H1 (cell line): ENCODE measurements around the gene LRRC49. TPM values are rescaled to one million over a fixed set of nuclear protein-coding genes. Genes with fewer than 3 reads are reported as not detected.

ENCODE experiments used
- NRF1 ChIP-seq: IDR thresholded peaks from 2 replicates; pipeline ENCODE4 v1.6.1; 2011; ENCODE audit warnings: mild to moderate bottlenecking, low read depth, low read length, improper control_type of control experiment
- polyA plus RNA-seq, 7 experiments: library from polyadenylated mRNA; depleted of rRNA in 3 of 7; stranded (reverse) in 5 of 7; unstranded in 2 of 7; fragments of >200 nt in 5 of 7; fragments of 200-250 nt in 2 of 7; gene quantifications; 1 replicate in 5 of 7; 2 replicates in 1 of 7; 4 replicates in 1 of 7; pipeline versions ENCODE4 v1.2.1 to v1.2.3, GENCODE V29; 2011 to 2013; ENCODE audit warnings: missing spikeins in 2 of 7, mixed read lengths in 2 of 7
- total RNA-seq: library from RNA; stranded (reverse); fragmentation: NEBNext Ultra II Directional; extraction: Animal tissue kit (Norgen Biotek cat#: 25700); gene quantifications from 2 replicates; pipeline ENCODE4 v1.2.1, GENCODE V29; 2021

Gene LRRC49
- total and polyA plus RNA-seq, 2 of the 8 experiments (the other 6 are each of a cell fraction or from before 2014, with no cell fraction given) = 5.0 to 10.4 TPM

GRCh38 chr15:70855764-70856163 lies 36.9 kb upstream of the LRRC49 start (continued):
- TF ChIP-seq NRF1 = no peak
